A549 treated with Mapracorat at 1 μM for 4 hours (cell line): ENCODE measurements around the gene CATSPERD. TPM values are rescaled to one million over a fixed set of nuclear protein-coding genes. Genes with fewer than 3 reads are reported as not detected.

Source experiments
- total RNA-seq: library from RNA; stranded (reverse); fragments of 200-300 nt; extraction: Qiagen RNA extraction; gene quantifications from 5 replicates; pipeline ENCODE4 v1.2.3, GENCODE V29; 2022

CATSPERD gene
- total RNA-seq = not detected in 5 replicates

GRCh38 chr19:5719961-5720790, at the start of gene CATSPERD, which contains the start of gene LONP1:
TSS of gene CATSPERD (plus strand) at chr19:5720637. CDS start at chr19:5720738, 101 bp downstream.
TSS of gene LONP1 (minus strand) at chr19:5720146. CDS start at chr19:5720132, 14 bp downstream.

GRCh38 chr19:5680437-5681368, 39.7 kb upstream of the CATSPERD start, which contains the start of the genes HSD11B1L and MICOS13:
TSS of gene HSD11B1L (plus strand) at chr19:5681027. CDS start at chr19:5684833, 3,806 bp downstream.
TSS of gene MICOS13 (minus strand) at chr19:5680516. CDS start at chr19:5680486, 30 bp downstream.

GRCh38 chr19:5690125-5690954, 30.1 kb upstream of the CATSPERD start, which contains the start of gene RPL36:
TSS of gene RPL36 (plus strand) at chr19:5690295. CDS start at chr19:5690508, 213 bp downstream.

GRCh38 chr19:5784581-5785147, 64.2 kb downstream of the CATSPERD start, which contains the start of gene PRR22:
TSS of gene PRR22 (minus strand) at chr19:5784746. CDS start at chr19:5784660, 86 bp downstream.

GRCh38 chr19:5790559-5791520, 70.4 kb downstream of the CATSPERD start, which contains the start of gene DUS3L:
TSS of gene DUS3L (minus strand) at chr19:5791163. CDS start at chr19:5791141, 22 bp downstream.

GRCh38 chr19:5804516-5805461, 84.4 kb downstream of the CATSPERD start, which contains the start of gene NRTN:
TSS of gene NRTN (plus strand) at chr19:5805067. CDS start at chr19:5824166, 19,099 bp downstream.

Other genes starting within 250 kb of the CATSPERD start
- gene TINCR, start 152.7 kb upstream of the CATSPERD start, total RNA-seq = 1.7 to 3.2 TPM (median 2.3 TPM) in 5 replicates
- 25.9 to 41.1 TPM (median 34.7 TPM) in 5 replicates for gene SAFB2, start 97.9 kb upstream of the CATSPERD start, total RNA-seq
- 48.6 to 58.6 TPM (median 51.2 TPM) in 5 replicates for gene SAFB, start 97.6 kb upstream of the CATSPERD start, total RNA-seq
- 46.9 to 73.1 TPM (median 68.7 TPM) in 5 replicates for gene MICOS13, start 40.1 kb upstream of the CATSPERD start, total RNA-seq
- gene HSD11B1L, start 39.6 kb upstream of the CATSPERD start, total RNA-seq = 3.6 to 5.3 TPM (median 4.3 TPM) in 5 replicates
- gene RPL36, start 30.3 kb upstream of the CATSPERD start, total RNA-seq = 762 to 861 TPM (median 781 TPM) in 5 replicates
- gene LONP1, start 491 bp upstream of the CATSPERD start, total RNA-seq = 45.3 to 65.6 TPM (median 59.0 TPM) in 5 replicates
- 1.7 to 3.3 TPM (median 2.6 TPM) in 5 replicates for gene PRR22, start 64.1 kb downstream of the CATSPERD start, total RNA-seq
- 25.9 to 34.8 TPM (median 28.7 TPM) in 5 replicates for gene DUS3L, start 70.5 kb downstream of the CATSPERD start, total RNA-seq
- 0.36 to 1.4 TPM (median 0.73 TPM) in 5 replicates for gene NRTN, start 84.4 kb downstream of the CATSPERD start, total RNA-seq
- gene FUT6, start 119.1 kb downstream of the CATSPERD start, total RNA-seq = 0.15 TPM in 1 of 5 replicates, not detected in the others
- gene FUT3, start 130.8 kb downstream of the CATSPERD start, total RNA-seq = 0.06 TPM in 1 of 5 replicates, not detected in the others
- gene FUT5, start 149.9 kb downstream of the CATSPERD start, total RNA-seq = not detected in 5 replicates
- 217 to 311 TPM (median 290 TPM) in 5 replicates for gene NDUFA11, start 183.2 kb downstream of the CATSPERD start, total RNA-seq
- 0.35 to 0.87 TPM (median 0.51 TPM) in 5 replicates for gene VMAC, start 184.2 kb downstream of the CATSPERD start, total RNA-seq
- gene CAPS, start 193.6 kb downstream of the CATSPERD start, total RNA-seq = 0.74 to 1.2 TPM (median 0.95 TPM) in 5 replicates